Stimulated activated CD4-positive, alpha-beta T cell treated with anti-CD3 and anti-CD28 coated beads, Interleukin-15, amount 100 ng/mL, for 24 hours (primary cell): ENCODE data around the gene TRIM23.

Source experiments
- DNase-seq: peaks from one replicate; pipeline ENCODE4 v3.0.0-alpha.2; 2020

The TRIM23 gene

DNA sequence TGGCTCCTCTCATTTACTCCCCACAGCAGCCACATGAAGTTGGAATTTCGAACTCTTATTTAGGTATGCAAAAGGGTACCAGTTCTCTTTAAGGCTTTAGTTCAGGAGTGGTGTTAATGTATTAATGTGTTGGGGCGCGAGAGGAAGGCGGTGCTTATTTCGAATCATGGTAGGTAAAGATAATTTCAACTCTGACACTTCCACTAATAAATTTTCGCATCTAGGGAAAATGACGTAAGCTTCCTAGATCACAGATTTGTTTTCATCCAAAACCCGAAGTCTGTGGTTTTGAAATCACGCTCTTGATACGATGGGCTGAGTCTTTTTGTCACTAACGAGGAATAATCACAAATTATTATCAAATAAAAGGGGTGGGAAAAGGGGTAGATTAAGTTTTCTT, 60.4 kb downstream of the TRIM23 start:
- no peak for DNase-seq

- DNase-seq: peak; percentile 97
Measured at GRCh38 chr5:65562731-65563701, 61.1 kb downstream of the TRIM23 start, which contains the start of the genes CENPK and PPWD1. Gene CENPK, minus strand, starts transcription at chr5:65563168. Its CDS starts 8,261 bp downstream, at chr5:65554907. Gene PPWD1, plus strand, starts transcription at chr5:65563296. Its CDS starts 15 bp downstream, at chr5:65563311.

DNA sequence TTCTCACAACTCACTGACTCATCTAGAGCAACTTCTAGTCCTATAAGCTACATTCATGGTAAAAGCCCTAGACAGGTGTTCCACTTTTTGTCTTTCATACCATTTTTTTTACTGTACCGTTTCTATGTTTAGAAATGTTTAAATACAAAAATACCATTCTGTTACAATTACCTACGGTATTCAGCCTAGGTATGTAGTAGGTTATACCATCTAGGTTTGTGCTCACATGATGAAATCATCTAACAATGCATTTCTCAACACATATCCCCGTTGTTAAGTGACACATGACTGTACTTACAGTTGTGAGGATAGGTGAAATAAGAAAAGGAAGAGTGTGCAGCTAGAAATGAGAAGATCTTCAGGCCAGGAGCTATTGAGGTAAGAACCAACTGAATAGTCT, 67.4 kb downstream of the TRIM23 start:
- DNase-seq: no peak

GRCh38 chr5:65556181-65556580, 68.0 kb downstream of the TRIM23 start:
- DNase-seq: no peak

GRCh38 chr5:65555287-65555686, 68.8 kb downstream of the TRIM23 start:
- no peak for DNase-seq

GRCh38 chr5:65553941-65554340, 70.2 kb downstream of the TRIM23 start:
- DNase-seq: no peak

GRCh38 chr5:65548281-65548680, 75.9 kb downstream of the TRIM23 start:
- DNase-seq: no peak

GRCh38 chr5:65546141-65546540, 78.0 kb downstream of the TRIM23 start:
- DNase-seq: no peak

GRCh38 chr5:65544473-65544872, 79.7 kb downstream of the TRIM23 start:
- DNase-seq: no peak

- no peak for DNase-seq
Measured at GRCh38 chr5:65539827-65540226, 84.3 kb downstream of the TRIM23 start.
